HepG2 (cell line): ENCODE results near the gene BPHL. TPM values are rescaled to one million over a fixed set of nuclear protein-coding genes. Genes with fewer than 3 reads are reported as not detected.

ENCODE experiments used
- BRD4 ChIP-seq: sonication (generic); formaldehyde crosslinking; IDR thresholded peaks from 2 replicates; pipeline ENCODE4 v1.4.0; 2020; ENCODE audit warnings: missing genetic modification reagents
- CHD2 ChIP-seq: IDR thresholded peaks from 2 replicates; pipeline ENCODE4 v1.6.1; 2011; ENCODE audit warnings: low read depth, low read length, improper control_type of control experiment
- ETV6 ChIP-seq: sonication (generic); formaldehyde crosslinking; conservative IDR thresholded peaks from 2 replicates; pipeline ENCODE4 v1.4.0; 2020; ENCODE audit warnings: missing genetic modification reagents
- JDP2 ChIP-seq: sonication (generic); formaldehyde crosslinking; IDR thresholded peaks from 2 replicates; pipeline ENCODE4 v1.8.1; 2022; ENCODE audit warnings: missing genetic modification reagents, borderline replicate concordance
- KMT2A ChIP-seq: sonication (generic); formaldehyde crosslinking; IDR thresholded peaks from 2 replicates; pipeline ENCODE4 v1.4.0; 2020; ENCODE audit warnings: missing genetic modification reagents
- RBFOX2 ChIP-seq: fragments of 200-400 bp; formaldehyde crosslinking; IDR thresholded peaks from 2 replicates; pipeline ENCODE4 v1.6.1; 2017; ENCODE audit warnings: low read depth, mild to moderate bottlenecking, low read length
- RBM22 ChIP-seq: fragments of 200-400 bp; formaldehyde crosslinking; optimal IDR thresholded peaks from 2 replicates; pipeline ENCODE3; 2017; ENCODE audit warnings: mild to moderate bottlenecking, low read length, moderate library complexity
- SOX13 ChIP-seq, 3 experiments: fragments of 450-650 bp in 1 of 3; sonication (generic) in 1 of 3; formaldehyde crosslinking in 1 of 3; IDR thresholded peaks in 2 of 3; conservative IDR thresholded peaks in 1 of 3; 2 replicates each; pipeline versions ENCODE4 v1.5.0 to v1.6.1; 2016 to 2020; ENCODE audit warnings: antibody characterized with exemption in 1 of 3, mild to moderate bottlenecking in 1 of 3, missing compliant biosample characterization in 1 of 3, missing genetic modification reagents in 1 of 3, moderate library complexity in 1 of 3
- SRF ChIP-seq: IDR thresholded peaks from 2 replicates; pipeline ENCODE4 v1.6.1; 2011; ENCODE audit warnings: mild to moderate bottlenecking, low read depth, low read length, moderate library complexity
- THAP9 ChIP-seq: sonication (generic); formaldehyde crosslinking; IDR thresholded peaks from 2 replicates; pipeline ENCODE4; 2020; ENCODE audit warnings: missing genetic modification reagents, mild to moderate bottlenecking, borderline replicate concordance
- ZNF496 ChIP-seq: sonication (generic); formaldehyde crosslinking; IDR thresholded peaks from 2 replicates; pipeline ENCODE4 v1.8.1; 2023; ENCODE audit warnings: mild to moderate bottlenecking, moderate library complexity, missing genetic modification reagents; ENCODE audit not compliant: insufficient replicate concordance
- ZNF501 ChIP-seq: sonication (generic); formaldehyde crosslinking; IDR thresholded peaks from 2 replicates; pipeline ENCODE4 v1.5.1; 2020; ENCODE audit warnings: mild to moderate bottlenecking, moderate library complexity, missing genetic modification reagents
- ZNF549 ChIP-seq: sonication (generic); formaldehyde crosslinking; IDR thresholded peaks from 2 replicates; pipeline ENCODE4 v1.5.0; 2020; ENCODE audit warnings: missing genetic modification reagents
- ZNF768 ChIP-seq: sonication (generic); formaldehyde crosslinking; IDR thresholded peaks from 2 replicates; pipeline ENCODE4 v1.4.0; 2020; ENCODE audit warnings: missing genetic modification reagents
- ZSCAN21 ChIP-seq: sonication (generic); formaldehyde crosslinking; IDR thresholded peaks from 2 replicates; pipeline ENCODE4 v1.8.0; 2022; ENCODE audit warnings: mild to moderate bottlenecking, missing genetic modification reagents, moderate library complexity, borderline replicate concordance
- ZSCAN29 ChIP-seq: sonication (generic); formaldehyde crosslinking; conservative IDR thresholded peaks from 2 replicates; pipeline ENCODE4 v1.4.0; 2020; ENCODE audit warnings: mild to moderate bottlenecking, missing genetic modification reagents
- polyA plus RNA-seq, 8 experiments: library from polyadenylated mRNA; depleted of rRNA in 3 of 8; stranded (reverse) in 7 of 8; unstranded in 1 of 8; fragments of >200 nt; fragmentation: Illumina TruSeq in 4 of 8; extraction: Trizol in 4 of 8; gene quantifications; 2 replicates each; pipeline versions ENCODE4 v1.2.1 to v1.2.3, GENCODE V29; 2011 to 2016; ENCODE audit warnings: low read depth in 4 of 8, missing spikeins in 1 of 8, mixed read lengths in 1 of 8; ENCODE audit not compliant: insufficient read depth in 1 of 8
- total RNA-seq, 5 experiments: library from RNA; depleted of rRNA; stranded (reverse); fragments of >200 nt; fragmentation: Illumina TruSeq; extraction: Trizol; gene quantifications; 2 replicates each; pipeline ENCODE4 v1.2.3, GENCODE V29; 2016; ENCODE audit warnings: low read depth in 1 of 5
- TF ChIP-seq, protein P1 (sequence below): sonication (generic); formaldehyde crosslinking; IDR thresholded peaks from 2 replicates; pipeline ENCODE4 v1.5.0; 2020; ENCODE audit warnings: missing genetic modification reagents, mild to moderate bottlenecking, borderline replicate concordance
- TF ChIP-seq, protein P2 (sequence below): sonication (generic); formaldehyde crosslinking; IDR thresholded peaks from 2 replicates; pipeline ENCODE4 v1.4.0; 2020; ENCODE audit warnings: missing genetic modification reagents
- TF ChIP-seq, protein P3 (sequence below): sonication (generic); formaldehyde crosslinking; IDR thresholded peaks from 2 replicates; pipeline ENCODE4 v1.5.0; 2020; ENCODE audit warnings: missing genetic modification reagents
- TF ChIP-seq, protein P4 (sequence below): IDR thresholded peaks from 2 replicates; pipeline ENCODE4 v1.6.1; 2016; ENCODE audit warnings: mild to moderate bottlenecking, missing biosample characterization, missing genetic modification reagents

BPHL gene
- total and polyA plus RNA-seq, 2 of the 13 experiments (the other 11 are each of a cell fraction or from before 2014, with no cell fraction given): 37.8 to 39.5 TPM

- TF ChIP-seq THAP9 (CRISPR knock-in tag) (peak; percentile 86; the same call in 1 of the 2 replicates), ZNF768 (CRISPR knock-in tag) (peak; percentile 34; the same call in 1 of the 2 replicates), ZNF501 (CRISPR knock-in tag) (peak; percentile 92), SOX13 (IDR thresholded peaks at IDR 0.05) (no peak), SOX13 (CRISPR knock-in tag; conservative IDR thresholded peaks at IDR 0.05 in 1 of 2, IDR thresholded peaks at IDR 0.05 in 1 of 2) (peak in 1 of 2 experiments; percentile 44; a peak in 1 of 4 replicates), JDP2 (CRISPR knock-in tag) (no peak), CHD2 (peak; percentile 96), SRF (no peak), ZSCAN21 (CRISPR knock-in tag) (no peak), KMT2A (CRISPR knock-in tag) (0 out of 2 replicates have a peak, but pooled peaks have one; percentile 34), BRD4 (no peak), ETV6 (CRISPR knock-in tag) (0 out of 2 replicates have a peak, but pooled peaks have one; percentile 35), ZSCAN29 (CRISPR knock-in tag) (no peak), ZNF496 (CRISPR knock-in tag) (no peak), RBM22 (no peak), RBFOX2 (peak; percentile 68), ZNF549 (CRISPR knock-in tag) (no peak)
- TF ChIP-seq, protein P1, sequence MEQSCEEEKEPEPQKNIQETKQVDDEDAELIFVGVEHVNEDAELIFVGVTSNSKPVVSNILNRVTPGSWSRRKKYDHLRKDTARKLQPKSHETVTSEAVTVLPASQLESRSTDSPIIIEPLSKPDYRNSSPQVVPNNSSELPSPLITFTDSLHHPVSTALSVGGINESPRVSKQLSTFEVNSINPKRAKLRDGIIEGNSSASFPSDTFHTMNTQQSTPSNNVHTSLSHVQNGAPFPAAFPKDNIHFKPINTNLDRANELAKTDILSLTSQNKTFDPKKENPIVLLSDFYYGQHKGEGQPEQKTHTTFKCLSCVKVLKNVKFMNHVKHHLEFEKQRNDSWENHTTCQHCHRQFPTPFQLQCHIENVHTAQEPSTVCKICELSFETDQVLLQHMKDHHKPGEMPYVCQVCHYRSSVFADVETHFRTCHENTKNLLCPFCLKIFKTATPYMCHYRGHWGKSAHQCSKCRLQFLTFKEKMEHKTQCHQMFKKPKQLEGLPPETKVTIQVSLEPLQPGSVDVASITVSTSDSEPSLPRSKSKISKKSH (CRISPR knock-in tag): 0 out of 2 replicates have a peak, but pooled peaks have one; percentile 34
- TF ChIP-seq, protein P2, sequence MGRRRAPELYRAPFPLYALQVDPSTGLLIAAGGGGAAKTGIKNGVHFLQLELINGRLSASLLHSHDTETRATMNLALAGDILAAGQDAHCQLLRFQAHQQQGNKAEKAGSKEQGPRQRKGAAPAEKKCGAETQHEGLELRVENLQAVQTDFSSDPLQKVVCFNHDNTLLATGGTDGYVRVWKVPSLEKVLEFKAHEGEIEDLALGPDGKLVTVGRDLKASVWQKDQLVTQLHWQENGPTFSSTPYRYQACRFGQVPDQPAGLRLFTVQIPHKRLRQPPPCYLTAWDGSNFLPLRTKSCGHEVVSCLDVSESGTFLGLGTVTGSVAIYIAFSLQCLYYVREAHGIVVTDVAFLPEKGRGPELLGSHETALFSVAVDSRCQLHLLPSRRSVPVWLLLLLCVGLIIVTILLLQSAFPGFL: no peak
- TF ChIP-seq, protein P3, sequence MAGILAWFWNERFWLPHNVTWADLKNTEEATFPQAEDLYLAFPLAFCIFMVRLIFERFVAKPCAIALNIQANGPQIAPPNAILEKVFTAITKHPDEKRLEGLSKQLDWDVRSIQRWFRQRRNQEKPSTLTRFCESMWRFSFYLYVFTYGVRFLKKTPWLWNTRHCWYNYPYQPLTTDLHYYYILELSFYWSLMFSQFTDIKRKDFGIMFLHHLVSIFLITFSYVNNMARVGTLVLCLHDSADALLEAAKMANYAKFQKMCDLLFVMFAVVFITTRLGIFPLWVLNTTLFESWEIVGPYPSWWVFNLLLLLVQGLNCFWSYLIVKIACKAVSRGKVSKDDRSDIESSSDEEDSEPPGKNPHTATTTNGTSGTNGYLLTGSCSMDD: no peak
- TF ChIP-seq, protein P4, sequence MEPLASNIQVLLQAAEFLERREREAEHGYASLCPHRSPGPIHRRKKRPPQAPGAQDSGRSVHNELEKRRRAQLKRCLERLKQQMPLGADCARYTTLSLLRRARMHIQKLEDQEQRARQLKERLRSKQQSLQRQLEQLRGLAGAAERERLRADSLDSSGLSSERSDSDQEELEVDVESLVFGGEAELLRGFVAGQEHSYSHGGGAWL: no peak
These were observed 77.4 kb downstream of the BPHL start (continued) for GRCh38 chr6:3195695-3196497.
